PFSK-1 (cell line): ENCODE measurements around the gene STK33.

Experiments used
- FOXP2 ChIP-seq: optimal IDR thresholded peaks from 2 replicates; pipeline ENCODE3; 2011; ENCODE audit warnings: borderline replicate concordance, control low read depth, inconsistent platforms; ENCODE audit not compliant: insufficient read depth; ENCODE audit errors: extremely low read length, extremely low read depth
- POLR2AphosphoS5 ChIP-seq: IDR thresholded peaks from 2 replicates; pipeline ENCODE4 v1.6.1; 2012; ENCODE audit warnings: low read depth, mild to moderate bottlenecking, control low read depth, low read length, moderate library complexity
- REST ChIP-seq, 2 experiments: IDR thresholded peaks; 2 replicates each; pipeline versions ENCODE4 v1.6.1 to v1.8.0; 2011 to 2012; ENCODE audit warnings: low read depth in 2 of 2, low read length in 2 of 2, control low read depth in 1 of 2, inconsistent platforms in 1 of 2, mild to moderate bottlenecking in 1 of 2, moderate library complexity in 1 of 2; ENCODE audit not compliant: insufficient read depth in 1 of 2
- SIN3A ChIP-seq: IDR thresholded peaks from 2 replicates; pipeline ENCODE4 v1.6.1; 2012; ENCODE audit warnings: mild to moderate bottlenecking, low read length, moderate library complexity, borderline replicate concordance; ENCODE audit not compliant: insufficient read depth
- TAF1 ChIP-seq: IDR thresholded peaks from 2 replicates; pipeline ENCODE4 v1.6.1; 2012; ENCODE audit warnings: low read length, control low read depth, borderline replicate concordance; ENCODE audit not compliant: insufficient read depth

The STK33 gene

GRCh38 chr11:8390851-8391612 is 203.0 kb downstream of the STK33 start:
- TF ChIP-seq TAF1 (no peak), SIN3A (no peak), REST (IDR thresholded peaks at IDR 0.05; ENCODE audit: insufficient read depth in 1 of 2, low read depth in 2 of 2, low read length in 2 of 2) (no peak), POLR2AphosphoS5 (no peak), FOXP2 (no peak)

DNA sequence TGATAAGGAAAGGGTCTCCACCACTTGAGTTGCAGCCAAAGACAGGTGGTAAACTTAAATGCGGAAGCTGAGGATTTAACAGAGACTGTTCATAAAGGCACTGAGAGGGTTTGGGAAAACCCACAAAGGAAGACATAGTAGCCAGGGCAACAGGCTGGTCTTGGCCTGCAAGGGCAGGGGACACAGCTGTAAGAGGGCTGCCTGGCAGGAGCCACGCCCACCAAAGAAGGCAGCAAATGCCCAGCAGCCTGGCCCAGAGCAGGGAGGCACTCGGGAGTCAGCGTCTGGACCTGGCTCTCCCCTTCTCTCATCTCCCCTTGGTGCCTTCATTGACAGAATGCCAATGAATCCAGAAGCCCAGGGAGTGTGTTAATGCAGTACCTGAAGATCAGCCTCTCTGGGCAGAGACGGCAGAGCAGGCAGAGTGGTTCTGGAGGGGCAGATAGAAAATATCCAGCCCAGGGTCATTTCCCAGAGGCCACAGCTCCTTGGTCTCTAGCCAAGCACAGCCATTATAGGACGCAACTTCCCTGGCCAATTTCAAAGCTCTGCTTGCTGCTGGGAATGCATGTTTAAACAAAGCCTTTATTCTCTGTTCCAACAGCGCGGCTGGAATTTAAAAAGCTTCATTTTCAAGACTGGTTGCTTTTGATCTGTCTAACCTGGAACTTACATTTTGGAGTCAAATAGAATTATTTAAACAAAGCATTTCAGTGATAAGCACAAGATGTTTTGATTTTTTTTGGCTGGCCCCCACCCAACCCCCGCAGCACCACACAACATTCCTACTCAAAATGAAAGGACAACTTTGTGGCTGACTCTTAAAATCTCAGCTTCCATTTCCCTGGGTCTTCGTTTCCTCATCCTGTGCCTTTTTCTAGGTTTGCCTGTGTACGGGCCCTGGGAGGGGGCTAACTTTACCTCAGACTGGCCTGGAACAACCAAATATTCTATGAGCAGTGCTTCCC is 204.7 kb downstream of the STK33 start:
- TF ChIP-seq POLR2AphosphoS5 (no peak), TAF1 (no peak), REST (IDR thresholded peaks at IDR 0.05; ENCODE audit: insufficient read depth in 1 of 2, low read depth in 2 of 2, low read length in 2 of 2) (no peak), FOXP2 (no peak), SIN3A (no peak)

- no peak for TF ChIP-seq REST (IDR thresholded peaks at IDR 0.05; ENCODE audit: insufficient read depth in 1 of 2, low read depth in 2 of 2, low read length in 2 of 2)
- TF ChIP-seq TAF1, result no peak
- TF ChIP-seq SIN3A, result no peak
- no peak for TF ChIP-seq FOXP2
- no peak for TF ChIP-seq POLR2AphosphoS5
Observed at GRCh38 chr11:8387693-8388092, 206.3 kb downstream of the STK33 start.

DNA sequence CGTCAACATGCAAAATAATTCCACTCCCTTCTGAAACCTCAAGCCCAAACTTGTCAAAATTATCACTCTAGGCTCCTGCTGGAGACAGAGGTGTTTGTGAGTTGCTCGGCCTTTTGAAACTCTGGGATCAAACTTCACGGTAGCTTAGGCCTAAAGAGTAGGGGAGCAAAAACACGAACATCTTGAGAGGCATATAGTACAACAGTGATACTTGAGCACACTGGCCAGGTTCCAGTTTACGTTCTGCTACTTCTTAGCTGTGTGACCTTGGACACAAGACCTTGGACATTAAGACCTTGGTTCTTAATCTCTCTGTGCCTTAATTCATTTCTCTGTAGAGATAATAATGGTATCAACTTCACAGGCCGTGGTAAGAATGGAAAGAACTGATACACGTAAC is 206.9 kb downstream of the STK33 start:
- TF ChIP-seq REST (IDR thresholded peaks at IDR 0.05; ENCODE audit: insufficient read depth in 1 of 2, low read depth in 2 of 2, low read length in 2 of 2) (no peak), POLR2AphosphoS5 (no peak), SIN3A (no peak), FOXP2 (no peak), TAF1 (no peak)
